Sigmoid colon (tissue), 4 donors: ENCODE data around the gene USB1.

Experiments used
- CTCF ChIP-seq, 4 experiments: fragments of 450-650 bp in 3 of 4; fragments of 200-600 bp in 1 of 4; IDR thresholded peaks; one replicate each; pipeline ENCODE4 v1.5.1; 2016 to 2019; ENCODE audit warnings: antibody characterized with exemption in 4 of 4, mild to moderate bottlenecking in 3 of 4, moderate library complexity in 2 of 4
- EP300 ChIP-seq, 4 donors: sonication (generic); formaldehyde crosslinking; IDR thresholded peaks; one replicate each; pipeline ENCODE4 v1.6.1; 2017; ENCODE audit warnings: antibody characterized with exemption in 4 of 4
- POLR2A ChIP-seq, 2 donors: fragments of 450-650 bp; IDR thresholded peaks; one replicate each; pipeline ENCODE4 v1.6.1; 2016; ENCODE audit warnings: antibody characterized with exemption in 2 of 2, mild to moderate bottlenecking in 2 of 2, moderate library complexity in 2 of 2
- POLR2AphosphoS5 ChIP-seq, 4 donors: sonication (generic); formaldehyde crosslinking; IDR thresholded peaks; one replicate each; pipeline ENCODE4 v1.6.1; 2017; ENCODE audit warnings: antibody characterized with exemption in 4 of 4

GRCh38 chr16:58045096-58045495, 43.9 kb downstream of the USB1 start:
- TF ChIP-seq CTCF (IDR thresholded peaks at IDR 0.05) (no peak), POLR2AphosphoS5 (IDR thresholded peaks at IDR 0.05) (no peak), POLR2A (IDR thresholded peaks at IDR 0.05) (no peak), EP300 (IDR thresholded peaks at IDR 0.05) (no peak)
